ENCODE measurements around the gene FAM117A.

Gene FAM117A

DNA sequence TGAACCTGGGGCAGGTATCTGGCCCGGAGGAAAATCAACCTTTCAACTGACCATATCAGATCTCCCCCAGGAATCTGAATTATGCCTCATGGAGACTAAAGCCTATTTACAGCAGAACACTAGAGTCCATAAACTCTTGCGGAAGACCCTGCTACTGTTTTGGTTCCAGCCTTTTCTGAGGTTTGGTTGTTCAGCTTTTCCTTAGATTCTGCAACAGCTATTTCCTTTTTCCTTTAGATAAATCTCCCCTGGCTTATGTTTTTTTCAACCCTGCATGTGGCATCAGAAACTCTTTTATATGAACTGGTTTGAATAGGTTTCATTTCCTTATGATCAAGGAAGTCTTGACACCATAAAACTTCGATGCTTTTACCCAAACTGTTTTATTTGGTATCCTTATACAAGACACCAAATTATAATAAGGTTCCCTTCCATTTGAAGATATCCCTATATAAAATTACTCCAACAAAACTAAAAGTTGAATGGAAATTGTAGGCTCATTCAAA is 99.2 kb downstream of the FAM117A start:
- Mint-ChIP-seq H3K27ac (no peak overlapping the region), H3K4me1 (peaks cover 55% of the 10 kb centered on the region), H3K4me3 (no peak overlapping the region), H3K9me3 (no peaks in the 10 kb centered on the region), H3K27me3 (no peaks in the 10 kb centered on the region)
- DNase-seq (no peak), ATAC-seq (no peak)
